Measurements from ENCODE around the gene UBE3C. TPM values are rescaled to one million over a fixed set of nuclear protein-coding genes. Genes with fewer than 3 reads are reported as not detected.

The UBE3C gene
- total RNA-seq, 3 donors from 2014 or later (not counting 1 experiment from before 2014, with no cell fraction given) = 44.6 to 56.7 (median 55.5) TPM

GRCh38 chr7:157280216-157280841 lies 141.6 kb downstream of the UBE3C start:
- peak overlapping the region; percentile 21 for H3K4me3 Mint-ChIP-seq
- ATAC-seq (no peak), DNase-seq (no peak)
- Histone ChIP-seq H3K27me3 (ENCODE audit: control insufficient read depth, insufficient read depth, low read length) (peaks cover 3% of the 10 kb centered on the region), H3K4me1 (ENCODE audit: control insufficient read depth, insufficient read depth, low read length) (peaks cover 40% of the 10 kb centered on the region), H3K27ac (ENCODE audit: low read length) (no peak overlapping the region), H3K36me3 (ENCODE audit: control insufficient read depth, insufficient read depth, low read length) (no peaks in the 10 kb centered on the region), H3K4me3 (ENCODE audit: low read length) (no peak overlapping the region), H3K9me3 (ENCODE audit: control insufficient read depth, insufficient read depth, low read length) (peaks cover 4% of the 10 kb centered on the region)
- no peaks in the 10 kb centered on the region for H3K9me3 Mint-ChIP-seq
- intact Hi-C loops (cut with micrococcal nuclease) = no loop called here
- no peak for TF ChIP-seq CTCF (IDR thresholded peaks at IDR 0.05)
- WGBS (ENCODE audit: insufficient coverage) = 95% methylated on average over 24 of the region's 24 CpGs
- H3K4me1 Mint-ChIP-seq = peaks cover 15 to 22% of the 10 kb centered on the region in 2 donors
- H3K36me3 Mint-ChIP-seq = no peaks in the 10 kb centered on the region
- no peaks in the 10 kb centered on the region for H3K27me3 Mint-ChIP-seq (ENCODE audit: low read depth in 2 of 2)
- no peak overlapping the region for H3K27ac Mint-ChIP-seq

DNA sequence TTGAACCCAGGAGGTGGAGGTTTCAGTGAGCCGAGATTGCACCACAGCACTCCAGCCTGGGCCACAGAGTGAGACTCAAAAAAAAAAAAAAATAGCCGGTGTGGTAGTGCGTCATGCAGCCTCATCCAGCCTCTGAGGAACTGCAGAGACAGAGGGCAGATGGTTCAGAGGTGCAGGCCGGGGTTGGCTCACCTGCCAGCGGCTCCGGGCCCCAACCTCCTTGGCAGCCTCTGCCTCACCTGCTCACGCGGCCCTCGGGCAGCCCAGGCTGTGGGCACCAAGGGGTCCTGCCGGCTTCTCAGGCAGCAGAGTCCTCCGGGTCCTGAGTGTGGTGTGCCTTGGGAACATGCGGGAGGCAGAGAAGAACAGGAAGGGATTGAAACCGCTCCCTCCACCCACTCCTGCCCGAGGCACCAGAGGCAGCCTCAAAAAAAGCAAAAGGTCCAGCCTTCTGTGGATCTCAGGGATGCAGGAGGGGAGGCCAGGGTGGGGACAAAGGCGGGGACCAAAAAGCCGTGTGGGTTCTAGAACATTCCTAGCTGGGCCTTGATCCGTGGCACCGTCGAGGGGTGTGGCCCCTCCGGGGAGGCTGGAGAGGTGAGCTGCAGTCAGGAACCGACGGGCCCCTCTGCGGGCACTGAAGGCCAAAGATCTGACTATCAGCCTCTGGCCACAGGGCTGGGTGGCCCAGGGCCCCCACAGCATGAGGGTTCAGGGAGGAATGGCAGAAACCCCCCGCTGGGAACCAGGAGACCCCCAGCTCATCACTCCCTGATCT lies 142.7 kb downstream of the UBE3C start:
- no peaks in the 10 kb centered on the region for H3K36me3 Mint-ChIP-seq
- DNase-seq (no peak), ATAC-seq (no peak)
- no peak overlapping the region for H3K27ac Mint-ChIP-seq
- Histone ChIP-seq H3K4me1 (ENCODE audit: control insufficient read depth, insufficient read depth, low read length) (peaks cover 29% of the 10 kb centered on the region), H3K36me3 (ENCODE audit: control insufficient read depth, insufficient read depth, low read length) (no peaks in the 10 kb centered on the region), H3K27ac (ENCODE audit: low read length) (no peak overlapping the region), H3K9me3 (ENCODE audit: control insufficient read depth, insufficient read depth, low read length) (peaks cover 4% of the 10 kb centered on the region), H3K27me3 (ENCODE audit: control insufficient read depth, insufficient read depth, low read length) (peaks cover 3% of the 10 kb centered on the region), H3K4me3 (ENCODE audit: low read length) (no peak overlapping the region)
- no peak overlapping the region for H3K4me3 Mint-ChIP-seq
- intact Hi-C loops (cut with micrococcal nuclease) = no loop called here
- WGBS (ENCODE audit: insufficient coverage) = 92% methylated on average over 23 of the region's 24 CpGs
- H3K27me3 Mint-ChIP-seq (ENCODE audit: low read depth in 2 of 2) = no peaks in the 10 kb centered on the region
- peaks cover 9 to 15% of the 10 kb centered on the region in 2 donors for H3K4me1 Mint-ChIP-seq
- no peak for TF ChIP-seq CTCF (IDR thresholded peaks at IDR 0.05)
- H3K9me3 Mint-ChIP-seq = no peaks in the 10 kb centered on the region

GRCh38 chr7:157282141-157282801 lies 143.5 kb downstream of the UBE3C start:
- H3K9me3 ChIP-seq (ENCODE audit: control insufficient read depth, insufficient read depth, low read length) = peaks cover 4% of the 10 kb centered on the region
- peaks cover 3 to 6% of the 10 kb centered on the region in 2 donors for H3K4me1 Mint-ChIP-seq
- no peaks in the 10 kb centered on the region for H3K9me3 Mint-ChIP-seq
- H3K4me3 ChIP-seq (ENCODE audit: low read length) = no peak overlapping the region
- peaks cover 21% of the 10 kb centered on the region for H3K4me1 ChIP-seq (ENCODE audit: control insufficient read depth, insufficient read depth, low read length)
- H3K27me3 Mint-ChIP-seq (ENCODE audit: low read depth in 2 of 2) = no peaks in the 10 kb centered on the region
- H3K27ac ChIP-seq (ENCODE audit: low read length) = no peak overlapping the region
- H3K27me3 ChIP-seq (ENCODE audit: control insufficient read depth, insufficient read depth, low read length) = peaks cover 3% of the 10 kb centered on the region
- H3K36me3 Mint-ChIP-seq = no peaks in the 10 kb centered on the region
- H3K36me3 ChIP-seq (ENCODE audit: control insufficient read depth, insufficient read depth, low read length) = no peaks in the 10 kb centered on the region
- no peak overlapping the region for H3K4me3 Mint-ChIP-seq
- H3K27ac Mint-ChIP-seq = no peak overlapping the region
- 96% methylated on average over 25 of the region's 25 CpGs for WGBS (ENCODE audit: insufficient coverage)
- DNase-seq (no peak), ATAC-seq (no peak)
- intact Hi-C loops (cut with micrococcal nuclease) = no loop called here
- no peak for TF ChIP-seq CTCF (IDR thresholded peaks at IDR 0.05)

Data from natural killer cell (primary cell).